ENCODE results near the gene HELZ.

GRCh38 chr17:67283731-67284516 lies 38.9 kb upstream of the HELZ start:
- no peak for TF ChIP-seq CTCF (IDR thresholded peaks at IDR 0.05)
- TF ChIP-seq POLR2A (IDR thresholded peaks at IDR 0.05), result no peak

Measured in lower leg skin (tissue), 3 donors.